HG02840 (cell line): Measurements from ENCODE around the gene SIT1.
"Not testable (repeated sequence)": the region's sequence is repeated elsewhere in the genome, so short reads cannot be mapped to it uniquely, and the experiment has no call there.

ENCODE experiments used
- ATAC-seq: cut with Tn5 transposase; IDR thresholded peaks from one replicate; pipeline ENCODE4 v1.9.1; 2021; ENCODE audit warnings: mild to moderate bottlenecking, moderate library complexity, moderate number of reproducible peaks; ENCODE audit not compliant: unreplicated experiment, low FRiP score

Gene SIT1

GRCh38 chr9:35640431-35640830 lies 10.3 kb downstream of the SIT1 start:
- not testable (repeated sequence) for ATAC-seq

- no peak for ATAC-seq
These were observed 11.1 kb downstream of the SIT1 start for GRCh38 chr9:35639631-35640030.

- ATAC-seq, result not testable (repeated sequence)
These were observed 11.5 kb downstream of the SIT1 start for GRCh38 chr9:35639225-35639624.

- ATAC-seq, result not testable (repeated sequence)
These were observed 12.0 kb downstream of the SIT1 start for GRCh38 chr9:35638751-35639150.

- ATAC-seq, result not testable (repeated sequence)
These were observed 13.2 kb downstream of the SIT1 start for GRCh38 chr9:35637427-35637955.

GRCh38 chr9:35636877-35637246 lies 13.9 kb downstream of the SIT1 start:
- not testable (repeated sequence) for ATAC-seq

GRCh38 chr9:35636135-35636876 lies 14.4 kb downstream of the SIT1 start:
- no peak for ATAC-seq

- ATAC-seq, result no peak
These were observed 15.0 kb downstream of the SIT1 start for GRCh38 chr9:35635730-35636129.

GRCh38 chr9:35629597-35629996 lies 21.1 kb downstream of the SIT1 start:
- ATAC-seq, result no peak

GRCh38 chr9:35628389-35628991 lies 22.2 kb downstream of the SIT1 start:
- ATAC-seq, result no peak

- no peak for ATAC-seq
These were observed 23.2 kb downstream of the SIT1 start for GRCh38 chr9:35627575-35627974.

- ATAC-seq, result peak; percentile 30
These were observed 31.0 kb downstream of the SIT1 start for GRCh38 chr9:35619800-35620158.

- peak; percentile 38 for ATAC-seq
These were observed 31.6 kb downstream of the SIT1 start for GRCh38 chr9:35618854-35619799.

- no peak for ATAC-seq
These were observed 32.4 kb downstream of the SIT1 start, which contains the start of gene CD72 for GRCh38 chr9:35618325-35618727. Gene CD72 (minus strand): TSS chr9:35618413. CDS start chr9:35618303, 110 bp downstream.

- ATAC-seq, result no peak
These were observed 33.2 kb downstream of the SIT1 start for GRCh38 chr9:35617548-35617947.

- peak; percentile 43 for ATAC-seq
These were observed 33.9 kb downstream of the SIT1 start for GRCh38 chr9:35616681-35617459.

GRCh38 chr9:35615981-35616680 lies 34.6 kb downstream of the SIT1 start:
- ATAC-seq, result no peak

GRCh38 chr9:35612843-35613242 lies 37.9 kb downstream of the SIT1 start:
- ATAC-seq, result no peak

GRCh38 chr9:35612066-35612465 lies 38.7 kb downstream of the SIT1 start:
- not testable (repeated sequence) for ATAC-seq
